ENCODE measurements around the gene BICC1. TPM values are rescaled to one million over a fixed set of nuclear protein-coding genes. Genes with fewer than 3 reads are reported as not detected.

Gene BICC1
- total and polyA plus RNA-seq, 2 donors (not counting 3 experiments of a cell fraction or from before 2014, with no cell fraction given), result 0.06 to 0.29 TPM

GRCh38 chr10:58693919-58694318, 181.2 kb downstream of the BICC1 start:
- Histone ChIP-seq H3K4me3 (replicated peaks in 1 of 3; ENCODE audit: insufficient read depth in 1 of 3, low read depth in 1 of 3, low read length in 3 of 3) (no peak overlapping the region), H3K4me2 (ENCODE audit: insufficient read depth, low read length) (no peak overlapping the region), H3K36me3 (ENCODE audit: control insufficient read depth in 2 of 2, extremely low read depth in 1 of 2, insufficient read depth in 2 of 2, low read length in 2 of 2) (no peaks in the 10 kb centered on the region), H2AFZ (ENCODE audit: low read depth, low read length) (no peak overlapping the region), H3K9me3 (replicated peaks; ENCODE audit: control insufficient read depth, insufficient read depth, low read length) (no peaks in the 10 kb centered on the region), H3K9me1 (replicated peaks; ENCODE audit: control insufficient read depth, extremely low read depth, insufficient read depth, low read length) (no peaks in the 10 kb centered on the region), H3K9ac (replicated peaks; ENCODE audit: extremely low read depth, insufficient read depth, low read length) (no peak overlapping the region), H3K27me3 (ENCODE audit: control insufficient read depth in 2 of 2, insufficient read depth in 2 of 2, low read length in 2 of 2) (no peaks in the 10 kb centered on the region), H3K27ac (ENCODE audit: insufficient read depth, low read depth, low read length) (no peak overlapping the region), H3K4me1 (ENCODE audit: control insufficient read depth, extremely low read depth, insufficient read depth, low read length) (no peaks in the 10 kb centered on the region), H4K20me1 (replicated peaks; ENCODE audit: control insufficient read depth, extremely low read depth, insufficient read depth, low read length) (no peaks in the 10 kb centered on the region), H3K79me2 (ENCODE audit: control insufficient read depth, insufficient read depth, low read length) (no peaks in the 10 kb centered on the region)
- no peak for DNase-seq (ENCODE audit: low read depth, low spot score)
- ChIA-PET CTCF (no interaction called here), POLR2A (no interaction called here)
- dilution Hi-C loops (cut with MboI; ENCODE audit: extremely low pct_ligation_motif_present, low sequenced_read_pairs), result no loop called here
- FAIRE-seq, result no peak
- TF ChIP-seq JUN (IDR thresholded peaks at IDR 0.05; ENCODE audit: borderline replicate concordance, insufficient read depth, insufficient read length, low read depth) (no peak), FOS (IDR thresholded peaks at IDR 0.05; ENCODE audit: borderline replicate concordance, insufficient read depth, low read length) (no peak)
- intact Hi-C loops (cut with micrococcal nuclease), result no loop called here
- no TSS peak for BruUV-seq (replicated peaks)

- no peaks in the 10 kb centered on the region for H3K36me3 ChIP-seq (ENCODE audit: control insufficient read depth in 2 of 2, extremely low read depth in 1 of 2, insufficient read depth in 2 of 2, low read length in 2 of 2)
- intact Hi-C loops (cut with micrococcal nuclease) (no loop called here), dilution Hi-C loops (cut with MboI; ENCODE audit: extremely low pct_ligation_motif_present, low sequenced_read_pairs) (no loop called here)
- H3K79me2 ChIP-seq (ENCODE audit: control insufficient read depth, insufficient read depth, low read length), result no peaks in the 10 kb centered on the region
- H3K27me3 ChIP-seq (ENCODE audit: control insufficient read depth in 2 of 2, insufficient read depth in 2 of 2, low read length in 2 of 2), result no peaks in the 10 kb centered on the region
- no peak overlapping the region for H3K27ac ChIP-seq (ENCODE audit: insufficient read depth, low read depth, low read length)
- no peak for DNase-seq (ENCODE audit: low read depth, low spot score)
- no peak overlapping the region for H2AFZ ChIP-seq (ENCODE audit: low read depth, low read length)
- CTCF ChIA-PET, result no interaction called here
- POLR2A ChIA-PET, result no interaction called here
- no peaks in the 10 kb centered on the region for H3K9me3 ChIP-seq (replicated peaks; ENCODE audit: control insufficient read depth, insufficient read depth, low read length)
- no peaks in the 10 kb centered on the region for H3K4me1 ChIP-seq (ENCODE audit: control insufficient read depth, extremely low read depth, insufficient read depth, low read length)
- no peaks in the 10 kb centered on the region for H4K20me1 ChIP-seq (replicated peaks; ENCODE audit: control insufficient read depth, extremely low read depth, insufficient read depth, low read length)
- TF ChIP-seq JUN (IDR thresholded peaks at IDR 0.05; ENCODE audit: borderline replicate concordance, insufficient read depth, insufficient read length, low read depth) (no peak), MAX (IDR thresholded peaks at IDR 0.05; ENCODE audit: insufficient read depth, insufficient read length) (no peak), POLR2AphosphoS5 (IDR thresholded peaks at IDR 0.05; ENCODE audit: insufficient read depth, low read depth, low read length) (no peak), EZH2 (IDR thresholded peaks at IDR 0.05; ENCODE audit: borderline replicate concordance, low read depth, low read length, severe bottlenecking) (no peak), POLR2A (IDR thresholded peaks at IDR 0.05; ENCODE audit: low read depth, low read length) (no peak), CTCF (IDR thresholded peaks at IDR 0.05; ENCODE audit: extremely low read depth in 1 of 2, insufficient read depth in 1 of 2, low read depth in 1 of 2, low read length in 2 of 2) (no peak), MYC (IDR thresholded peaks at IDR 0.05; ENCODE audit: low read depth, low read length) (no peak), FOS (IDR thresholded peaks at IDR 0.05; ENCODE audit: borderline replicate concordance, insufficient read depth, low read length) (no peak), GATA2 (IDR thresholded peaks at IDR 0.05; ENCODE audit: insufficient read depth, insufficient read length, low read depth, low read length) (no peak)
- H3K4me2 ChIP-seq (ENCODE audit: insufficient read depth, low read length), result no peak overlapping the region
- H3K9ac ChIP-seq (replicated peaks; ENCODE audit: extremely low read depth, insufficient read depth, low read length), result no peak overlapping the region
- H3K9me1 ChIP-seq (replicated peaks; ENCODE audit: control insufficient read depth, extremely low read depth, insufficient read depth, low read length), result no peaks in the 10 kb centered on the region
- no peak for FAIRE-seq
- BruUV-seq (replicated peaks), result no TSS peak
- no peak overlapping the region for H3K4me3 ChIP-seq (replicated peaks in 1 of 3; ENCODE audit: insufficient read depth in 1 of 3, low read depth in 1 of 3, low read length in 3 of 3)
Observed at GRCh38 chr10:58695022-58695421, 182.3 kb downstream of the BICC1 start.
